ENCODE results near the gene PDPR. TPM values are rescaled to one million over a fixed set of nuclear protein-coding genes. Genes with fewer than 3 reads are reported as not detected.

Gene PDPR
- 19.3 and 21.0 TPM in 2 replicates for total RNA-seq

DNA sequence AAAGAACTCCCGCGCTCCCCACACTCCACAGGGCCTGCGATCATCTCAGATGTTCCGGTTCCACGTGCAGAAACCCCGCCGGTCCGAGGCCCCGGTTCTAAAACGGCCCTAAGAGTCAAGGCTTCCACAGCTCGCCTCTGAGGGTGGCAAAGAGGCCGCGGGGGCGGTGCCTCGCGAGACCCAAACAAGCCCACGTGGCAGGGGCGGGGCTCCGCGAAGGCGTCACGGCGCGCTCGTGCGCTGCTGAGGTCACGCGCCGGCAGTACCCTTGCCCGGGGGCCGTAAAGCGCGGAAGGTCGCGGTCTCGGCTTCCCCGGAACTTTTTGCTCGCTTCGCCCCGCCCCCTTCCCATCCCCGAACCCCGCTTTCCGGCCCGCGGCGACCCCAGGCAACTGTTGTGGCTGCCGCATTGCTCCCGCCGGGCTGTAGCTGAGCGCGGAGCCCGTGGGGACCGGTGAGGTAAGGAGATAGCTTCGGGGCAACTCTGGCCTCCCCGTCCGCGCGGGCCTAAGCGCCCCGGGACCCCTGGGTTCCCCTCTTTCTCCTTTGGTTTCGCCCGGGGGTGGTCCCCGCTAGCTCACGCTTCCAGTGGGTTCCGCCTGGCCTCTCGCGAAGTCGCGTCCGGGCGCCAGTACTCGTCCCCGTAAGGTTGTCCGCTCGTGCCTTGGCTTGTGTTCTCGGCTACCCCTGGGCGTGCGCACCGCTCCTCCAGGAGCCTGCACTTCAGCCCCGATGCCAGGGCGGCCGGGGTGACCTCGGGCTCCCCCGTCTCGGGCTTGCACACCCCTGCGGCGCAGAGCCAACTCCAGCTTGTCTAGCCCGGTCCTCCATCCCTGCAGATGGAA lies at the start of gene PDPR:
PDPR (plus strand) TSS at position 351 of the 845 bp plus-strand sequence. CDS start 6,161 bp downstream, outside the sequence.

DNA sequence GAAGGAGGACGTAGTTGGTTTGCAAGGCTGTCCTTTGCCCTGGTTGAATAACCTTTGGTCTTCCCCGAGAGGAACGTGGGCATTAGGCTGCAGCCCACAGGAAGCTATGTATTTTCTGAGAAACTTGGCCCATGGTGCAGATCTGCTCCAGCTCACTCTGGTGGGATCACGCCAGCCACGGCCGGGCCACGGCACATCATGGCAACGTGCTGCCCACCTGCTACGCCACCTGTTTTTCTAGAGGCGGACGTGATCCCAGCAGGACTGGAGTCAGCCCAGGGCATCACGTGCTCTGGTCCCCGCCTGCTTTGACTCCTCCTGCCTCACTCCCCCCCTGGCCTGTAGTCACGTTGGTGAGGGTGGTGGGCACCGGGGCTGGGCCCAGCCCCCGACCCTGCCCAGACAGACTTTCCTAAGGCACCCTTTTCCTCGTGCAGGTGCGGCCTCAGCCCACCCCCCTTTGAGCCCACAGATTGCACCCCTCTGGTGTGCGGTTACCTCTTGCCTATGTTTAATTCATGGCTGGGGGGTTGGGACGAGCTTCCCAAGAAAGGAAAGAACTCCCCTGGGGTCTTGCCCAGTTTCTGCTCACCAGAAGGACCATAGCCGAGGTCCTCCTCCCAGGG lies 59.2 kb downstream of the PDPR start, which contains the start of gene CLEC18C:
CLEC18C (plus strand) TSS at position 576 of the 626 bp plus-strand sequence. CDS start 492 bp downstream, outside the sequence.

Other genes starting within 250 kb of the PDPR start
- under 0.01 and 0.86 TPM in 2 replicates for gene CLEC18A, start 163.0 kb upstream of the PDPR start, total RNA-seq
- gene CLEC18C, start 59.5 kb downstream of the PDPR start, total RNA-seq = 0.58 and 0.89 TPM in 2 replicates
- 15.6 and 20.2 TPM in 2 replicates for gene EXOSC6, start 137.6 kb downstream of the PDPR start, total RNA-seq
- 188 and 207 TPM in 2 replicates for gene AARS1, start 175.2 kb downstream of the PDPR start, total RNA-seq
- 41.3 and 53.6 TPM in 2 replicates for gene DDX19B, start 184.9 kb downstream of the PDPR start, total RNA-seq
- gene DDX19A, start 232.6 kb downstream of the PDPR start, total RNA-seq = 31.1 and 35.4 TPM in 2 replicates